Measurements from ENCODE around the gene SLC35F3.
"Not testable (repeated sequence)": the region's sequence is repeated elsewhere in the genome, so short reads cannot be mapped to it uniquely, and the experiment has no call there.

Gene SLC35F3

DNA sequence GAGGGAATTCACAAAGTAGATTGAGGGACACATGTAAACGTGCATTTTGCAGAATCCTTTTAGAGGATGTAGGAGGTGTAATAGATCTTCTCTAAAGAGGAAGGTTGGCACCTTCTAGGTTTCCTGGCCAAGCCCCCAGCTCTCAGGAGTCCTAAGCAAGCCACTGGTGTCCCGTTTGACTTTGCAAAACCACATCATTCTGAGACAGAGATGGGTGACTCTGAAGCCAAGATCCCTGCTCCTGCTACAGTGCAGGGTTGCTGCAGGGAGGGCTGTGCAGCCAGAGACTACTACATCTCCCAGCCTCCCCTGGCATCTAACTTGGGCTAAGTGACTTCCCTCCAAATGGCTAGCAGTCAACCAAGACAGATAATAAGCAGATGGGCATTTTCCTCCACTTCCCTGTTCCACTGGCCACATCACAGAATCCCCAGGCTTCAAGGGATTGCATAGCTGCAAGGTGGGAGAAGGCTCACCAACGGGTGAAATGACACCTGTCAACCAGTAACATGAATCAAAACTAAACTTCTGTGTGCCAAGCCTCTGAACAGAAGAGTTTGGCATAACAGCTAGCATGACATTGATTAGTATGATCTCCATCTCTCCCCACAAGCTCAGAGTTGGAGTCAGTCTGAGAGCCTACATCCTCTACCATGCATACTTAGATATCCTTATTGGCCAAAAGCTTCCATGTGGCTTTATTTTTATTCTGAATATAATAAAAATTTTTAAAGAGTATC, 339.2 kb downstream of the SLC35F3 start:
- Histone ChIP-seq H3K27me3 (ENCODE audit: control insufficient read depth in 1 of 2, insufficient read depth in 2 of 2, low read length in 2 of 2) (peaks cover 0 to 5% of the 10 kb centered on the region in 2 donors), H3K4me3 (ENCODE audit: low read length in 2 of 2) (no peak overlapping the region), H3K9me3 (ENCODE audit: control insufficient read depth in 2 of 2, low read length in 2 of 2) (no peaks in the 10 kb centered on the region), H3K36me3 (ENCODE audit: control insufficient read depth in 2 of 2, insufficient read depth in 2 of 2, low read length in 2 of 2) (no peaks in the 10 kb centered on the region), H3K9ac (ENCODE audit: low read length in 2 of 2) (no peak overlapping the region), H3K27ac (ENCODE audit: low read length) (no peak overlapping the region), H3K4me1 (ENCODE audit: control insufficient read depth, insufficient read depth, low read length) (no peaks in the 10 kb centered on the region)

DNA sequence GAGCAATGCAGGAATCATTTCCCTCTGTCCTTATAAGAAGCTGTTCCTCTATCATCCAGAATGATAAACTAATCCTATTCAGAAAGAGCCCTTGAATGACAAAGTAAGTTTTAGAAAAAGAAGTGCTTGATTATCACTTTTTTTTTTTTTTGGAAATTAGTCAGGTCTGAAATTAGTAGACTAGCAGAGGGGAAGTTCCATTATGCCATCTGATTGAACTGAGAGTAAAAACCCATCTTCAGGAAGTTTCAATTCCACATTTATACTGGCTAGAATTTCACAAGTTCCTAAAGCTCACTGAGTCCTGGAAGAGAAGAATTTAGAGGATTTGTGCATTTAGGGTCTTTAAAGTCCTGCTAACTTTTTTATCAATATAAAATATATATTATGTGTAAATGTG, 340.0 kb downstream of the SLC35F3 start:
- Histone ChIP-seq H3K27ac (ENCODE audit: low read length) (no peak overlapping the region), H3K36me3 (ENCODE audit: control insufficient read depth in 2 of 2, insufficient read depth in 2 of 2, low read length in 2 of 2) (no peaks in the 10 kb centered on the region), H3K4me1 (ENCODE audit: control insufficient read depth, insufficient read depth, low read length) (no peaks in the 10 kb centered on the region), H3K9me3 (ENCODE audit: control insufficient read depth in 2 of 2, low read length in 2 of 2) (no peaks in the 10 kb centered on the region), H3K9ac (ENCODE audit: low read length in 2 of 2) (no peak overlapping the region), H3K27me3 (ENCODE audit: control insufficient read depth in 1 of 2, insufficient read depth in 2 of 2, low read length in 2 of 2) (peaks cover 0 to 5% of the 10 kb centered on the region in 2 donors), H3K4me3 (ENCODE audit: low read length in 2 of 2) (no peak overlapping the region)

- Histone ChIP-seq H3K27me3 (ENCODE audit: control insufficient read depth in 1 of 2, insufficient read depth in 2 of 2, low read length in 2 of 2) (peaks cover 0 to 5% of the 10 kb centered on the region in 2 donors), H3K4me3 (ENCODE audit: low read length in 2 of 2) (no peak overlapping the region), H3K9me3 (ENCODE audit: control insufficient read depth in 2 of 2, low read length in 2 of 2) (no peaks in the 10 kb centered on the region), H3K36me3 (ENCODE audit: control insufficient read depth in 2 of 2, insufficient read depth in 2 of 2, low read length in 2 of 2) (no peaks in the 10 kb centered on the region), H3K4me1 (ENCODE audit: control insufficient read depth, insufficient read depth, low read length) (no peaks in the 10 kb centered on the region), H3K9ac (ENCODE audit: low read length in 2 of 2) (no peak overlapping the region), H3K27ac (ENCODE audit: low read length) (no peak overlapping the region)
Measured at GRCh38 chr1:234246638-234247116, 342.2 kb downstream of the SLC35F3 start.

DNA sequence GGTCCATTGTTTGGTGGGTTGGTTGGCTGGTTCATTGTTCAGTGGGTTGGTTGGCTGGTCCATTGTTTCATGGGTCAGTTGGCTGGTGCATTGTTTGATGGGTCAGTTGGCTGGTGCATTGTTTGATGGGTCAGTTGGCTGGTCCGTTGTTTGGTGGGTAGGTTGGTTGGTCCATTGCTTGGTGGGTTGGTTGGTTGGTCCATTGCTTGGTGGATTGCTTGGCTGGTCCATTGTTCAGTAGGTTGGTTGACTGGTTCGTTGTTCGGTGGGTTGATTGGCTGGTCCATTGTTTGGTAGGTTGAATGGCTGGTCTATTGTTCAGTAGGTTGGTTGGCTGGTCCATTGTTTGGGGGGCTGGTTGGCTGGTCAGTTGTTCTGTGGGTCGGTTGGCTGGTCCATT, 343.3 kb downstream of the SLC35F3 start:
- not testable (repeated sequence) for H3K36me3 ChIP-seq (ENCODE audit: control insufficient read depth in 2 of 2, insufficient read depth in 2 of 2, low read length in 2 of 2); H3K9me3 ChIP-seq (ENCODE audit: control insufficient read depth in 2 of 2, low read length in 2 of 2); H3K27ac ChIP-seq (ENCODE audit: low read length); H3K9ac ChIP-seq (ENCODE audit: low read length in 2 of 2); H3K27me3 ChIP-seq (ENCODE audit: control insufficient read depth in 1 of 2, insufficient read depth in 2 of 2, low read length in 2 of 2); H3K4me1 ChIP-seq (ENCODE audit: control insufficient read depth, insufficient read depth, low read length); H3K4me3 ChIP-seq (ENCODE audit: low read length in 2 of 2)

DNA sequence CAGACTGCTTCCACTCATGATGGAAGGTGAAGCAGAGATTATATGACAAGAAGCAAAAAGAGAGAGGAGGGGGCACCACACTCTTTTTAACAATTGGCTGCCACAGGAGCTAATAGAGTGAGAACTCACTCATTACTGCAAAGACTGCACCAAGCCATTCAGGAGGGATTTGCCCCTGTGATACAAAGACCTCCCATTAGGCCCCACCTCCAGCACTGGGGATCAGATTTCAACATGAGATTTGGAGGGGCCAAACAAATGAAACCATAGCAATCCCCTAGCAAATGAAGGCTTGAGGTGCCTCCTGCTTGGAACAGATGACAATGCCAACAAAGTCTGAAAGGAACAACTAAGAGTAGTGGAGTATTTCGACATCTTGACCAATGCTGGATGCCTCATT, 346.3 kb downstream of the SLC35F3 start:
- Histone ChIP-seq H3K4me1 (ENCODE audit: control insufficient read depth, insufficient read depth, low read length) (no peaks in the 10 kb centered on the region), H3K9ac (ENCODE audit: low read length in 2 of 2) (no peak overlapping the region), H3K27me3 (ENCODE audit: control insufficient read depth in 1 of 2, insufficient read depth in 2 of 2, low read length in 2 of 2) (no peaks in the 10 kb centered on the region), H3K27ac (ENCODE audit: low read length) (no peak overlapping the region), H3K36me3 (ENCODE audit: control insufficient read depth in 2 of 2, insufficient read depth in 2 of 2, low read length in 2 of 2) (no peaks in the 10 kb centered on the region), H3K9me3 (ENCODE audit: control insufficient read depth in 2 of 2, low read length in 2 of 2) (no peaks in the 10 kb centered on the region), H3K4me3 (ENCODE audit: low read length in 2 of 2) (no peak overlapping the region)

DNA sequence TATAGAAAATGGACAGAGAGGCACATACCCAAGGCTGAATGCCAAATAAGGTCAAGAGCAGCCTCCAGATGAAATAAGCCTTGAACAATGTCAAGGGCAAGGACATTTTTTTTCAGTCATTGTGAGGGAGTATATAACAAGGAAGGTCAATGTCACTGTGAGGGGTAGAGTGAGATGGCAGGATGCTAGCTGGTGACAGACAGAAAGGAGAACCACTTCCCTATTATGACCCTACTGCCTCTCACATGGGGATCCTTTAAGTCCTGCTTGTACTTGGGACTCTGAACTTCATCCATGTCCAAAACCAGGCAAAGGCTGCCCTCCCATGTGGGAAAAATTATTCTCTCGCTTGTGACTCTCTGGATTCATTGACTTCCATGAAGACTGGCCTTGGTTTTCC, 349.3 kb downstream of the SLC35F3 start:
- H3K9ac ChIP-seq (ENCODE audit: low read length in 2 of 2), result no peak overlapping the region
- no peaks in the 10 kb centered on the region for H3K9me3 ChIP-seq (ENCODE audit: control insufficient read depth in 2 of 2, low read length in 2 of 2)
- H3K27ac ChIP-seq (ENCODE audit: low read length), result no peak overlapping the region
- H3K36me3 ChIP-seq (ENCODE audit: control insufficient read depth in 2 of 2, insufficient read depth in 2 of 2, low read length in 2 of 2), result no peaks in the 10 kb centered on the region
- no peak overlapping the region for H3K4me3 ChIP-seq (ENCODE audit: low read length in 2 of 2)
- H3K27me3 ChIP-seq (ENCODE audit: control insufficient read depth in 1 of 2, insufficient read depth in 2 of 2, low read length in 2 of 2), result no peaks in the 10 kb centered on the region
- no peaks in the 10 kb centered on the region for H3K4me1 ChIP-seq (ENCODE audit: control insufficient read depth, insufficient read depth, low read length)

DNA sequence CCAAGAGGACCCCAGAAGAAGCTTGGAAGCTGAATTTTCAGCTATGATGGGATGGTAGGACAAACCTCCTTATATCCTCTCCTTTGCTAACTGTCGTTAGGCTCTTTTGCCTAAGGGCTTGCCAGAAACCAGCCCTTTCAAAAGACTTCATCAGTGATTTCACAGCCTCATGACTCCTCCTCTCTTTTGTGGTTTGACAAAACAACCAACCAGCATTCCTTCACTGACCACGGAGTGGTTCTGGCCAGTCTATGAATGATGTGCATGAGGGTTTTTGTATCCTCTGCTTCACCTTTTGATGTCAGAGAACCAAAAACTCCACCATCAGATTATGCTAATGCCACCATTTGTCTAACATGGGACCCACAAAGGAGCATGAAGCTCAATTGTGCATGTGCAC, 351.9 kb downstream of the SLC35F3 start:
- H3K36me3 ChIP-seq (ENCODE audit: control insufficient read depth in 2 of 2, insufficient read depth in 2 of 2, low read length in 2 of 2), result no peaks in the 10 kb centered on the region
- no peak overlapping the region for H3K9ac ChIP-seq (ENCODE audit: low read length in 2 of 2)
- no peaks in the 10 kb centered on the region for H3K4me1 ChIP-seq (ENCODE audit: control insufficient read depth, insufficient read depth, low read length)
- no peaks in the 10 kb centered on the region for H3K27me3 ChIP-seq (ENCODE audit: control insufficient read depth in 1 of 2, insufficient read depth in 2 of 2, low read length in 2 of 2)
- H3K27ac ChIP-seq (ENCODE audit: low read length), result no peak overlapping the region
- H3K4me3 ChIP-seq (ENCODE audit: low read length in 2 of 2), result no peak overlapping the region
- no peaks in the 10 kb centered on the region for H3K9me3 ChIP-seq (ENCODE audit: control insufficient read depth in 2 of 2, low read length in 2 of 2)

- H3K9ac ChIP-seq (ENCODE audit: low read length in 2 of 2), result no peak overlapping the region
- no peak overlapping the region for H3K27ac ChIP-seq (ENCODE audit: low read length)
- no peaks in the 10 kb centered on the region for H3K9me3 ChIP-seq (ENCODE audit: control insufficient read depth in 2 of 2, low read length in 2 of 2)
- no peaks in the 10 kb centered on the region for H3K36me3 ChIP-seq (ENCODE audit: control insufficient read depth in 2 of 2, insufficient read depth in 2 of 2, low read length in 2 of 2)
- H3K27me3 ChIP-seq (ENCODE audit: control insufficient read depth in 1 of 2, insufficient read depth in 2 of 2, low read length in 2 of 2), result no peaks in the 10 kb centered on the region
- H3K4me1 ChIP-seq (ENCODE audit: control insufficient read depth, insufficient read depth, low read length), result peaks cover 8% of the 10 kb centered on the region
- H3K4me3 ChIP-seq (ENCODE audit: low read length in 2 of 2), result no peak overlapping the region
Measured at GRCh38 chr1:234258071-234258470, 353.6 kb downstream of the SLC35F3 start.

DNA sequence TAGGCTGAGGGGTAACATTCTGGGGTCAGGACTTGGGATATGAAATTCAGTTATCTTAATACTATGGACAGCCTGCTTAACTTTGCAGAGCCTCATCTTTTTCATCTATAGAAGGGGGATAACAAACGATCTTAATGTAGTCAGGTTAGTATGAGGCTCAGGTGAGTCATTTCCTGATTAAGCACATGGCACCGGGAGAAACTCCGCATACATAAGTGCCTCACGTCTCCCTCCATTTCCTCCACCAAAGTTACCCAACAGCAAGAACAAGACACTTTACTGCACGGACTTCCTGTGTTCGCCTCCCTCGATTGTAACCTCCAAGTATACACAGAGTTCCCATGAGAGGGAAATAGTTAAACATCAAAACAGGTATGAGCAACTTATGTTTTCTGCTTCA, 356.1 kb downstream of the SLC35F3 start:
- H3K27ac ChIP-seq (ENCODE audit: low read length), result no peak overlapping the region
- no peak overlapping the region for H3K9ac ChIP-seq (ENCODE audit: low read length in 2 of 2)
- no peaks in the 10 kb centered on the region for H3K27me3 ChIP-seq (ENCODE audit: control insufficient read depth in 1 of 2, insufficient read depth in 2 of 2, low read length in 2 of 2)
- peaks cover 8% of the 10 kb centered on the region for H3K4me1 ChIP-seq (ENCODE audit: control insufficient read depth, insufficient read depth, low read length)
- H3K9me3 ChIP-seq (ENCODE audit: control insufficient read depth in 2 of 2, low read length in 2 of 2), result no peaks in the 10 kb centered on the region
- no peaks in the 10 kb centered on the region for H3K36me3 ChIP-seq (ENCODE audit: control insufficient read depth in 2 of 2, insufficient read depth in 2 of 2, low read length in 2 of 2)
- no peak overlapping the region for H3K4me3 ChIP-seq (ENCODE audit: low read length in 2 of 2)

DNA sequence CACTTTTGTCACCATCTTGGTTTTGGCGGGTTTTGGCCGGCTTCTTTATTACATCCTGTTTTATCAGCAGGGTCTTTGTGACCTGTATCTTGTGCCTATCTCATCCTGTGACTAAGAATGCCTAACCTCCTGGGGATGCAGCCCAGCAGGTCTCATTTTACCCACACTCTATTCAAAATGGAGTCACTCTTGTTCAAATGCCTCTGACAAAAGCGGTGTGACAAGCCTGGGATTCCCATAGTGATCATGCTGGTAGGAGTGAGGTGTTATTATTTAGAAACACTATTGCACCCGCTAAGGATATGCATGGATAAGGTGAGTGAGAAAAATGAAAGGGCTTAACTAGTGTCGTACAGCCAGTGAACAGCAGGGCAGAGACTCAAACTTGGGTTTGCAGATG, 357.1 kb downstream of the SLC35F3 start:
- no peaks in the 10 kb centered on the region for H3K9me3 ChIP-seq (ENCODE audit: control insufficient read depth in 2 of 2, low read length in 2 of 2)
- H3K9ac ChIP-seq (ENCODE audit: low read length in 2 of 2), result no peak overlapping the region
- H3K27me3 ChIP-seq (ENCODE audit: control insufficient read depth in 1 of 2, insufficient read depth in 2 of 2, low read length in 2 of 2), result no peaks in the 10 kb centered on the region
- no peak overlapping the region for H3K4me3 ChIP-seq (ENCODE audit: low read length in 2 of 2)
- H3K4me1 ChIP-seq (ENCODE audit: control insufficient read depth, insufficient read depth, low read length), result peaks cover 8% of the 10 kb centered on the region
- H3K27ac ChIP-seq (ENCODE audit: low read length), result no peak overlapping the region
- H3K36me3 ChIP-seq (ENCODE audit: control insufficient read depth in 2 of 2, insufficient read depth in 2 of 2, low read length in 2 of 2), result no peaks in the 10 kb centered on the region

DNA sequence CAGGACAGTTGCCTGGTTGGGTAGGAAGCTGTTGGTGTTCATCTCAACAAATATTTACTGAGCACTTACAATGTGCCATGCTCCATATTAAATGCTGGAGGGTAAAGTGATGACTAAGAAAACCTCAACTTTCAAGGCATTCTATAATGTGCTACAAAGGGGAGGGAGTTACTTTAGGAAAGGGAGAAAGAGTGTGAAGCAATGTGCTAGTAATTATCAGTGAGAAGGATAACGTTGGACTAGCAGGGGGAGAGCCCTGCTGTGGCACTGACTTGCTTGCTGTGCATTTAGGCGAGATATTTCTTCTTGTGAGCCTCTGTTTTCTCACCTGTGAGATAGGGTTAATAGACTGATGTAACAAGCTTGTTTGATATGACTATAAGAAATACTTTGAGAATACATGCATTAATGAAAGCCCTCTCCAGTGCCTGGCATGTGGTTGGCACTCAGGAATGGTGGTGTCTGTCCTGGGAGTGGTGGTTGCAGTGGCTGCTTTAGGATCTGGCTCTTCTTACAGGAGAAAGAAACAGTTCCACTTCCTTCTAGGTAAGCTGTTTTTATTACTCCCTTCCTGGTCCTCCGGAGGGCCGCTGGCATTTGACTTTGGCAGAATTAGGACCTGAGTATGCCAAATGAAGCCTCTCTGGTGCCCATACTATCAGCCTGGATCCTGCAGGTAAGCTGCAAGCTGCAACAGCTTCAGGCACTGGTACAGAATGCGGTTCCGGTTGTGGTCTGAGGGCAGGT, 357.7 kb downstream of the SLC35F3 start:
- H3K9me3 ChIP-seq (ENCODE audit: control insufficient read depth in 2 of 2, low read length in 2 of 2), result no peaks in the 10 kb centered on the region
- H3K9ac ChIP-seq (ENCODE audit: low read length in 2 of 2), result no peak overlapping the region
- no peaks in the 10 kb centered on the region for H3K27me3 ChIP-seq (ENCODE audit: control insufficient read depth in 1 of 2, insufficient read depth in 2 of 2, low read length in 2 of 2)
- no peak overlapping the region for H3K4me3 ChIP-seq (ENCODE audit: low read length in 2 of 2)
- no peak overlapping the region for H3K27ac ChIP-seq (ENCODE audit: low read length)
- H3K36me3 ChIP-seq (ENCODE audit: control insufficient read depth in 2 of 2, insufficient read depth in 2 of 2, low read length in 2 of 2), result no peaks in the 10 kb centered on the region
- H3K4me1 ChIP-seq (ENCODE audit: control insufficient read depth, insufficient read depth, low read length), result peaks cover 8% of the 10 kb centered on the region

Measured in stomach smooth muscle (tissue), 2 donors.